ENCODE results near the gene ZNRF2.

GRCh38 chr7:30273552-30273951 is 10.8 kb upstream of the ZNRF2 start:
- TF ChIP-seq RCOR1 (IDR thresholded peaks at IDR 0.05; ENCODE audit: insufficient replicate concordance, low read length) (no peak), CTCF (conservative IDR thresholded peaks at IDR 0.05; ENCODE audit: low read depth, low read length) (no peak), FOS (IDR thresholded peaks at IDR 0.05; ENCODE audit: low read depth, low read length) (no peak), POLR2A (IDR thresholded peaks at IDR 0.05; ENCODE audit: low read depth, low read length) (no peak), ELK1 (IDR thresholded peaks at IDR 0.05; ENCODE audit: borderline replicate concordance, low read depth, low read length) (no peak), USF2 (IDR thresholded peaks at IDR 0.05; ENCODE audit: low read depth, low read length) (no peak), MAZ (IDR thresholded peaks at IDR 0.05; ENCODE audit: borderline replicate concordance, low read depth, low read length) (no peak), CHD1 (IDR thresholded peaks at IDR 0.05; ENCODE audit: low read depth, low read length) (no peak), MXI1 (IDR thresholded peaks at IDR 0.05; ENCODE audit: borderline replicate concordance, low read depth, low read length) (no peak)

Data from IMR-90 (cell line).